ENCODE results near the gene CRIP2.

CRIP2 gene

DNA sequence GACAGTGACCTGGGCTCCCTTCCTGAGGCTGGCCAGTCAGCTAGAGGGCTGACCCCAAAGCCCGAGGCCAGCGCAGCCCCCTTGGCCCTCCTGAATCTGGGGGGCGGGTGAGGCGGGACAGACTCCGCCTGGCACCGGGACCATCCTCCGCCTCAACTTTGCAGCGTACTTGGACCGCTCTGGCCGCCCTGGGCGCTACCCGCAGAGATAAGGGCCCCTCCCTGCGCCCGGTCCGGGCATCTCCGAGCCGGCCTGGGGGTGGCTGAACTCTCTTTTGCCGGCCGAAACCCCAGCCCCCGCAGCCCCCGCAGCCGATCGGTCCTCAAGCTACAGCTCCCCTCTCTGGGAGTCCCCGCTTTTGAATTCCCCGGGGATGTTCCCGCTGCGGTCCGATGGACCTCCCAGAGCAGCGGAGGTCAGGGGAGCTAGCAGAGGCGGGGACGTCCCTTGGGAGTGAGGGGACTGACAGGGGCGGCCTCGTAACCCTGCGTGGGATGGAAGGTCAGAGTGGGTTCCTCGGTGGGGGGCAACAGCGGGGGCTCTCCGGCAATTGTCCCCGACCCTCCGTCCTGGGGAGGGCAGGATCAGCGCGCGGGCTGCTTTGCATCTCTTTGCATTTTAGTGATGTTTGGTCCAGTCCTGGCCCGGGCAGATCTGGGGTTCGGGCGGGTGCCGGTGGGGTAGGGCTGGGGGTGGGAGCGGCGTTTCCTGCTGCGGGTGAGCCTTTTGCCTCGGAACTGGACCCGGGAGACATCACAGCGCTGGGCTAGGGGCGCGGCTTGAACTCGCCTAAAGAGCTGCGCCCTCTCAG, 11.7 kb downstream of the CRIP2 start, which contains the start of gene CRIP1:
TSS of gene CRIP1 (plus strand) at position 724 of the 811 bp plus-strand sequence. CDS start 374 bp downstream, outside the sequence.
- in situ Hi-C loops (cut with MboI; ENCODE audit: low sequenced_read_pairs), result loop anchor here (10.0 kb wide), 1 partner anchor 112 kb away; no protein-coding TSS in a partner anchor

DNA sequence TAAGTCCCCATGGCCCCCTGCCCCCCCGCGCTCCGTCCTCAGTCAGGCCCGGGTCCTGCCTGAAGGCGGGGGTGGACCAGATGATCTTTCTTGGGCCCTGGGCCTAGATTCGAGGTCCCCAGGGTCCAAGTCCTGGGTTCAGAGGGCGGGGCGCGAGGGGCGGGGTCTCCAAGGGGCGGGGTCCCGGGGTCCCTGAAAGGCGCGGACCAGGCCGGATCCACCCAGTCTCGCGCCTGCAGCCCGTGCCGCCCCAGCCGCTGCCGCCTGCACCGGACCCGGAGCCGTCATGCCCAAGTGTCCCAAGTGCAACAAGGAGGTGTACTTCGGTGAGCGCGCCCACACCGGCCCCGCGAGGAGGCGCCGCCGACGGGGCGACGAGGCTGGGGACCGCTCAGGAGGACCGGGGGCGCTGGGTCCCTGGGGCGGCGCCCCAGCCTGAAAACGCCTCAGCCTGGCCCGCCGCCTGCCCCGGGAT, 12.4 kb downstream of the CRIP2 start:
- in situ Hi-C loops (cut with MboI; ENCODE audit: low sequenced_read_pairs), result loop anchor here (10.0 kb wide), 1 partner anchor 112 kb away; no protein-coding TSS in a partner anchor

- in situ Hi-C loops (cut with MboI; ENCODE audit: low sequenced_read_pairs), result loop anchor here (10.0 kb wide), 1 partner anchor 113 kb away; no protein-coding TSS in a partner anchor
These were observed 12.9 kb downstream of the CRIP2 start for GRCh38 chr14:105487449-105487985.

- in situ Hi-C loops (cut with MboI; ENCODE audit: low sequenced_read_pairs), result loop anchor here (10.0 kb wide), 1 partner anchor 113 kb away; no protein-coding TSS in a partner anchor
These were observed 13.6 kb downstream of the CRIP2 start for GRCh38 chr14:105487986-105488777.

DNA sequence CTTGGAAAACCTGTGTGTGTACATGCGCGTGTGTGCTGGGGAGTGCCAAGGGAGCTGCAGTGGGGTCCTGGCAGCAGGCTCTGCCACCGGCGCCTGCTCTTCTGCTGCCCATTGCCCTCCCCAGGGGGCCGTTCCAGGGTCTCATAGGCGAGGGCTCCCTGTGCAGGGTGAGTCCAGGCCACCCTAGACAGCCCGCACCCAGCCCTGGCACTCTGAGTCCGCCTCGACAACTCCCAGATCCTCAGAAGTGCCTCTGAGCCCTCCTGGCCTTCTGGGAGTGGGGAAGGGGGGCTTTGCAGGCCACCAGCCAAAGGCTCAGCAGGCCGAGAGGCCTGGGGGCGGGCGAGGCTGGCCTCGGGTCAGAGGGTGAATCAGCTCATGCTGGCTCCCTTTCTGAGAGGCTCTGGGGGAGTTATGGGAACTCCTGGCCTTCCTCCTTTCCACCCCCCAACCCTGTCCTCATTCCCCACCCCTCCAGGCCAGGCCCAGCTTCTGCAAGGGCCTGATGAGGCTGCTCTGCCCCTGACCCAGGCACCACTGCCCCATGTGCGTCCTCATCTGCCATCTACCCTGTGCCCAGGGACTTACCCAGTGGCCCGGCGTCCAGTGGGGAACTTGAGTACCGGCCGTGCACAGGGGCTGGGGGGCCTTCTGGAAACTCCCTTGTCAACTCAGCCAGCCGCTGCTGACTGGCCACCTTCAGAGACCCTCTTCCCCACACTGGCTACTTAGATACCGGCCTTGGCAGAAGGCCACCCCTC, 14.3 kb downstream of the CRIP2 start:
- in situ Hi-C loops (cut with MboI; ENCODE audit: low sequenced_read_pairs), result loop anchor here (10.0 kb wide), 1 partner anchor 114 kb away; no protein-coding TSS in a partner anchor

GRCh38 chr14:105489542-105490266, 15.1 kb downstream of the CRIP2 start:
- in situ Hi-C loops (cut with MboI; ENCODE audit: low sequenced_read_pairs), result loop anchor here (10.0 kb wide), 1 partner anchor 115 kb away; no protein-coding TSS in a partner anchor

GRCh38 chr14:105490267-105490571, 15.6 kb downstream of the CRIP2 start:
- in situ Hi-C loops (cut with MboI; ENCODE audit: low sequenced_read_pairs), result no loop called here

DNA sequence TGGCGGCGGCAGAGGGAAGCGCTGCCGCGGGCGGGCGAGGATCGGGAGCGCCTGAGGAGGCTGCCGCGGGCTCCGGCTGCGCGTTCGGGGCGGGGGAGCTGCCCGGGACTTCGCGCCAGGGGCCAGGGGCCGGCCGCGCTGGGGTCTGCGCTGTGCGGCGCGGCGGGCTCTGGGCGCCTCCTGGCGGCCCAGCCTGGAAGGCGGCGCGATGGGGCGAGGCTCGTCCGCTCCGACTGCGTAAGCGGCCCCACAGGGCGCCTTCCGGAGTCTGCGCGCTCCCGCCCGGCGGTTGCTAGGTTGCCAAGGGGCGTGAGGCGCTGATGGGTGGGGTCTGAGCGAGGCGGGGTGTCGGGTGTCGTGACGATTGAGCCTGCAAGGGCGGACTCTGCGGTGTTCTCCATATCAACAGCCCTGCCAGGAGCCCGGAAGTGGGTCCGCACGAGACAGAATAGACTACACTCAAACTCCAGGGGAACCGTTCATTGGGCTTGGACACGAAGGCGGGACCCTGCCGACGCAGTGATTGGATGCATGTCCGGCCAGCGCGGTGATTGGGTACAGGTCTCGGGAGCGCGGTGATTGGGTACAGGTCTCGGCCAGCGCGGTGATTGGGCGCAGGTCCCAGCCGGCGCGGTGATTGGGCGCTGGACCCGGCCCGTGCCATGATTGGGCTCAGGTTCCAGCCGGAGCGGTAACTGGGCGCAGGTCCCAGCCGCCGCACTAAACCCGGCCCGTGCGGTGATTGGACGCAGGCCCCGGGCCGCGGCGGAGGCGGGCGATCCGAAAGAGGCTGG, 16.1 kb downstream of the CRIP2 start, which contains the start of gene TEDC1:
TSS of gene TEDC1 (plus strand) at position 675 of the 794 bp plus-strand sequence. CDS start 130 bp downstream, outside the sequence.
- in situ Hi-C loops (cut with MboI; ENCODE audit: low sequenced_read_pairs), result no loop called here

DNA sequence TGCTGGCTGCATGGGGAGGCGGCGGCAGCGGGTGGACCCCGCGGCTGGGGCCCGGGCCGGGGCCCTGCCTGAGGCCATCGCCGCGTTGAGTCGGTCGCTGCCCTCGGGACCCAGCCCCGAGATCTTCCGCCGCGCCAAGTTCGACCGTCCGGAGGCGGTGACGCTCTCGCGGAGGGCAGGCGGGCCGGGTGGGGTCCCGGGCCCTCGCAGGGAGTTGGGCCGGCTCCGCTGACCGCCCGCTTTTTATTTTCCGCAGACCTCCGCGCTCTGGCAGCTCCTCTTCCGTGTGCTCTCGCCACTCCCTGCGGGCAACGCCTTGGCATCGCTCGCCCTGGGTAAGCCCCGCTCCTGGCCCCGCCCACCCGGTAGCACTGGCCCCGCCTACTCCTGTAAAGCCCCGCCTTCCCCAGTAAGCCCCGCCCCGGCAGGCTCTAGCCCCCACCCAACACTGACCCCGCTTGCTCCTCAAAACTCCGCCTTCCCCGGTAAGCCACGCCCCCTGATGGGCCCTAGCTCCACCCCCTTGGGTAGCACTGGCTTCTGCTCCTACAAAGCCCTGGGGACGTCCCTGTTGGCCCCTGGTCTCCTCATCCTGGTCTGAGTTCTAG, 16.8 kb downstream of the CRIP2 start:
- in situ Hi-C loops (cut with MboI; ENCODE audit: low sequenced_read_pairs), result no loop called here

DNA sequence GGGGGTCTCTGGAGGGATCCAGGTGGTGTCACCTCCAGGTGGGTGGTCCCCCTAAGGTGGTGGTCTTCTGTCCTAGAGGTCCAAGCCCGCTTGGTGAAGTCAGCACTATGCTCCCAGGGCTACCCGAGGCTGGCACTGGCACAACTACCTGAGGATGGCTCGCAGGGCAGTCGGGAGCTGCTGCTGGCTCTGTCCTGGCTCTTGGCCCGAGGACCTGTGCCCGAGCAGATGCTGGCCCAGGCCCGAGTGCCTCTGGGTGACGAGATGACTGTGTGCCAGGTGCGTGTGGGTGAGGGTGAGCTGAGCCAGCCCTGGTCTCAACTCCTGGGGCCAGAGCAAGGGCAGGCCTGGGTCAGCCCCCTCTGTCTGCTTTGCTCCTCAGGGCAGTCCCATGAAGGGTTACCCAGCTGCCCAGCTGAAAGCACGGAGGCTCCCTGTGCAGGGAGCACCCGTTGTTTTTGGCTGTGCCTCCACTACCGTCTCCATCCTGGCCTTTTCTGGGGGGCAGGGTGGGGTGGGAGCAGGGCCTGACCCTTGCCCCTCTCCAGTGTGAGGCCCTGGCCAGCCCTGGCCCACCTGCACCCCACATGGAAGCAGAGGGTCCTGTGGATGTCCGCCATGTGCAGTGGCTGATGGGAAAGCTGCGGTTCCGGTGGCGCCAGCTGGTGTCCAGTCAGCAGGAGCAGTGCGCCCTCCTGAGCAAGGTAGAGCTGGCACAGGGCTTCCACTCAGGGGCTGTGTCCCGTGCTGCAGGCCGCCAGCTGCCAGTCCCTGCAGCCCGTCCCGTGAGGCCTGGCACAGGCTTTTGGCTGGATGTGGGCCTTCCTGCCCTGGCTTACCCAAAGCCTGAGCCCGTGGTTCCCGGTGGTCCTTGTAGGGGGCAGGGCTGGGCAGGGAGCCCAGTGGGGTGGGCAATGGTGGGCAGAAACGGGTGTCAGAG, 17.7 kb downstream of the CRIP2 start:
- in situ Hi-C loops (cut with MboI; ENCODE audit: low sequenced_read_pairs), result no loop called here

- in situ Hi-C loops (cut with MboI; ENCODE audit: low sequenced_read_pairs), result no loop called here
These were observed 18.6 kb downstream of the CRIP2 start for GRCh38 chr14:105492971-105493871.

GRCh38 chr14:105493921-105494605, 19.4 kb downstream of the CRIP2 start:
- in situ Hi-C loops (cut with MboI; ENCODE audit: low sequenced_read_pairs), result no loop called here

DNA sequence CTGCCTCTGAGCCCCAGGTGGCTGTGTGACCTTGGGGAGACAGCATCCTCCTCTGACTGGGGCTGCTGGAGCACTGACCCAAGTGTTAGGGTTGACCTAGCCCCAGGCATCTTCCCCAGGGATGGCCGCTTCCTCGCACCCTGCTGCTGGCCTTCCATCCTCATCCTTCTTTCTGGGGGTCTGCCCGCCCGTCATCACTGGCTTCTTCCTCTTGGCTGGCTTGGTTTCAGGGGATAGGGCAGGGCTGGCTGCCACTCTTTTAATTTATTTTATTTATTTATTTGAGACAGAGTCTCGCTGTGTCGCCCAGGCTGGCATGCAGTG, 19.9 kb downstream of the CRIP2 start:
- in situ Hi-C loops (cut with MboI; ENCODE audit: low sequenced_read_pairs), result no loop called here

DNA sequence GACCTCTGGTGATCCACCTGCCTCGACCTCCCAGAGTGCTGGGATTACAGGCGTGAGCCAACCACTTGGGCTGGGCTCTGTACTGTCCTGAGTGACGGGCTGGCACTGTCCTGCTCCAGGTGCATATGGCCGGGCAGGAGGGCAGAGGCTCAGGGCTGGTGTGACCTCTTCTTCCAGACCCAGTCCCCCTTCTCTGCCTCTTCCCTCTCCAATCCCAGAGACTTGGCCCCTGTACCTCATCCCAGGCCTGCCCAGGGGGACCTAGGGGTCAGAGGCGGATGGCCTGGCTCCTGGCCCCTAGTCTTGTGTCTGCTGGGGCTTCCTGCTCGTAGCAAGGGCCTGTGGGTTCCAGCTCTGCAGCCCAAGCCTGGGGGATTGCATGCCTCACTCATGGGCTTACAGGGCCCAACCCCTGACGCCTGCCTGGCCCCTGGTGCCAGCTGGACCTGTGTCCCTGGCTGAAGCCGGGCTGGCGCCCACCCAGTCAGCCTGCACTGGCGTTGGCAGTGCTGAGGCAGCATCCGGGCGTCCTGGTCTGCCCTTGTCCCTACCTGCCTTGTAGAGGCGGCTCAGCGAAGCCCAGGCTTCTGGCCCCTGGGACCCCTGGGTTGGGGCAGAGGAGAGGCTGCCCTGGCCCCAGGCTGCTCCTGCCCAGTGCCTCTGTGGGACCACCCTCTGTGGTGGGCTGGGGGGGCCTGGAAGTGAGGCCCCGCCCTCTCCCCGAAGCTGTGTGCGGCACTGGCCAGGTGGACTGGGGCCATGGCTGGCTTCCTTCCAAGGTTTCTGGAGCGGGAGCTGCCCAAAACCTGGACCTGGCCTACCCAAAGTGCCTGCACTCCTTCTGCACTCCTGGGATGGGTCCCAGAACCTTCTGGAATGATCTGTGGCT, 20.7 kb downstream of the CRIP2 start:
- in situ Hi-C loops (cut with MboI; ENCODE audit: low sequenced_read_pairs), result no loop called here

Data from HL-60/S4 (cell line).